ENCODE results near the gene ATG10. TPM values are rescaled to one million over a fixed set of nuclear protein-coding genes. Genes with fewer than 3 reads are reported as not detected.

ATG10 gene
- total RNA-seq, 1 donor from 2014 or later: 4.8 TPM

Other genes starting within 250 kb of the ATG10 start
- gene SSBP2, start 220.9 kb upstream of the ATG10 start, total RNA-seq: 9.8 and 11.4 TPM in 2 replicates

Data from pulmonary artery endothelial cell (primary cell).